ENCODE results near the gene MOXD1.

- TF ChIP-seq, protein P1, sequence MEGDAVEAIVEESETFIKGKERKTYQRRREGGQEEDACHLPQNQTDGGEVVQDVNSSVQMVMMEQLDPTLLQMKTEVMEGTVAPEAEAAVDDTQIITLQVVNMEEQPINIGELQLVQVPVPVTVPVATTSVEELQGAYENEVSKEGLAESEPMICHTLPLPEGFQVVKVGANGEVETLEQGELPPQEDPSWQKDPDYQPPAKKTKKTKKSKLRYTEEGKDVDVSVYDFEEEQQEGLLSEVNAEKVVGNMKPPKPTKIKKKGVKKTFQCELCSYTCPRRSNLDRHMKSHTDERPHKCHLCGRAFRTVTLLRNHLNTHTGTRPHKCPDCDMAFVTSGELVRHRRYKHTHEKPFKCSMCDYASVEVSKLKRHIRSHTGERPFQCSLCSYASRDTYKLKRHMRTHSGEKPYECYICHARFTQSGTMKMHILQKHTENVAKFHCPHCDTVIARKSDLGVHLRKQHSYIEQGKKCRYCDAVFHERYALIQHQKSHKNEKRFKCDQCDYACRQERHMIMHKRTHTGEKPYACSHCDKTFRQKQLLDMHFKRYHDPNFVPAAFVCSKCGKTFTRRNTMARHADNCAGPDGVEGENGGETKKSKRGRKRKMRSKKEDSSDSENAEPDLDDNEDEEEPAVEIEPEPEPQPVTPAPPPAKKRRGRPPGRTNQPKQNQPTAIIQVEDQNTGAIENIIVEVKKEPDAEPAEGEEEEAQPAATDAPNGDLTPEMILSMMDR (IDR thresholded peaks at IDR 0.05) = no peak
- TF ChIP-seq POLR2A (IDR thresholded peaks at IDR 0.05) = no peak
- TF ChIP-seq POLR2AphosphoS5 (IDR thresholded peaks at IDR 0.05) = no peak
Observed at GRCh38 chr6:132391391-132392269, 9.6 kb downstream of the MOXD1 start.

Measured in prostate gland (tissue), 2 donors.